IPS-18c (cell line): ENCODE measurements around the gene ACAN.

ENCODE experiments used
- H3K4me3 ChIP-seq: 2 replicates; pipeline ENCODE4 v1.7.0; 2013; ENCODE audit warnings: low read depth, mild to moderate bottlenecking, low read length, moderate library complexity; ENCODE audit not compliant: insufficient read depth
- H3K9me3 ChIP-seq: one replicate; pipeline ENCODE4 v1.6.1; 2013; ENCODE audit warnings: mild to moderate bottlenecking, low read length, moderate library complexity; ENCODE audit not compliant: control insufficient read depth, insufficient read depth

Gene ACAN

GRCh38 chr15:88803241-88803919, at the start of gene ACAN:
Gene ACAN, plus strand, starts transcription at chr15:88803436. Its CDS starts 32,771 bp downstream, at chr15:88836207.
- no peaks in the 10 kb centered on the region for H3K9me3 ChIP-seq
- peak within 1 kb of the TSS; percentile 67 for H3K4me3 ChIP-seq

- H3K9me3 ChIP-seq: no peaks in the 10 kb centered on the region
- H3K4me3 ChIP-seq: no peak overlapping the region
Measured at GRCh38 chr15:88756521-88756920, 46.7 kb upstream of the ACAN start.

GRCh38 chr15:88756921-88757320, 46.3 kb upstream of the ACAN start:
- no peak overlapping the region for H3K4me3 ChIP-seq
- no peaks in the 10 kb centered on the region for H3K9me3 ChIP-seq

- H3K9me3 ChIP-seq: no peaks in the 10 kb centered on the region
Measured at GRCh38 chr15:88759872-88760271, 43.4 kb upstream of the ACAN start.

GRCh38 chr15:88764448-88764847, 38.8 kb upstream of the ACAN start:
- Histone ChIP-seq H3K4me3 (no peak overlapping the region), H3K9me3 (no peaks in the 10 kb centered on the region)

More at GRCh38 chr15:88759872-88760271, 43.4 kb upstream of the ACAN start:
- no peak overlapping the region for H3K4me3 ChIP-seq

GRCh38 chr15:88765212-88765611, 38.0 kb upstream of the ACAN start:
- no peaks in the 10 kb centered on the region for H3K9me3 ChIP-seq

GRCh38 chr15:88769161-88769971, 33.9 kb upstream of the ACAN start:
- peak overlapping the region; percentile 51; the same call in 1 of the 2 replicates for H3K4me3 ChIP-seq

More at GRCh38 chr15:88765212-88765611, 38.0 kb upstream of the ACAN start:
- H3K4me3 ChIP-seq: no peak overlapping the region

GRCh38 chr15:88775776-88776175, 27.5 kb upstream of the ACAN start:
- no peak overlapping the region for H3K4me3 ChIP-seq
- peaks cover 2% of the 10 kb centered on the region for H3K9me3 ChIP-seq

More at GRCh38 chr15:88769161-88769971, 33.9 kb upstream of the ACAN start:
- H3K9me3 ChIP-seq: no peaks in the 10 kb centered on the region

GRCh38 chr15:88776646-88777045, 26.6 kb upstream of the ACAN start:
- H3K9me3 ChIP-seq: peaks cover 2% of the 10 kb centered on the region

GRCh38 chr15:88779944-88780343, 23.3 kb upstream of the ACAN start:
- Histone ChIP-seq H3K4me3 (no peak overlapping the region), H3K9me3 (peaks cover 2% of the 10 kb centered on the region)

More at GRCh38 chr15:88776646-88777045, 26.6 kb upstream of the ACAN start:
- no peak overlapping the region for H3K4me3 ChIP-seq

GRCh38 chr15:88782465-88782864, 20.8 kb upstream of the ACAN start:
- no peak overlapping the region for H3K4me3 ChIP-seq
- H3K9me3 ChIP-seq: peaks cover 2% of the 10 kb centered on the region

GRCh38 chr15:88785217-88785616, 18.0 kb upstream of the ACAN start:
- no peak overlapping the region for H3K4me3 ChIP-seq
- no peaks in the 10 kb centered on the region for H3K9me3 ChIP-seq

- no peaks in the 10 kb centered on the region for H3K9me3 ChIP-seq
- H3K4me3 ChIP-seq: no peak overlapping the region
Measured at GRCh38 chr15:88788036-88788435, 15.2 kb upstream of the ACAN start.

- Histone ChIP-seq H3K9me3 (no peaks in the 10 kb centered on the region), H3K4me3 (no peak overlapping the region)
Measured at GRCh38 chr15:88788816-88789215, 14.4 kb upstream of the ACAN start.

GRCh38 chr15:88790486-88790885, 12.8 kb upstream of the ACAN start:
- no peak overlapping the region for H3K4me3 ChIP-seq
- H3K9me3 ChIP-seq: no peaks in the 10 kb centered on the region

GRCh38 chr15:88791637-88792036, 11.6 kb upstream of the ACAN start:
- Histone ChIP-seq H3K4me3 (no peak overlapping the region), H3K9me3 (no peaks in the 10 kb centered on the region)

- Histone ChIP-seq H3K4me3 (no peak overlapping the region; the same call in 1 of the 2 replicates), H3K9me3 (no peaks in the 10 kb centered on the region)
Measured at GRCh38 chr15:88792342-88793282, 10.6 kb upstream of the ACAN start.
